ENCODE results near the gene MPG.
A peak's percentile ranks its signal among the peaks of the same experiment; 100 is the strongest.

The MPG gene

DNA sequence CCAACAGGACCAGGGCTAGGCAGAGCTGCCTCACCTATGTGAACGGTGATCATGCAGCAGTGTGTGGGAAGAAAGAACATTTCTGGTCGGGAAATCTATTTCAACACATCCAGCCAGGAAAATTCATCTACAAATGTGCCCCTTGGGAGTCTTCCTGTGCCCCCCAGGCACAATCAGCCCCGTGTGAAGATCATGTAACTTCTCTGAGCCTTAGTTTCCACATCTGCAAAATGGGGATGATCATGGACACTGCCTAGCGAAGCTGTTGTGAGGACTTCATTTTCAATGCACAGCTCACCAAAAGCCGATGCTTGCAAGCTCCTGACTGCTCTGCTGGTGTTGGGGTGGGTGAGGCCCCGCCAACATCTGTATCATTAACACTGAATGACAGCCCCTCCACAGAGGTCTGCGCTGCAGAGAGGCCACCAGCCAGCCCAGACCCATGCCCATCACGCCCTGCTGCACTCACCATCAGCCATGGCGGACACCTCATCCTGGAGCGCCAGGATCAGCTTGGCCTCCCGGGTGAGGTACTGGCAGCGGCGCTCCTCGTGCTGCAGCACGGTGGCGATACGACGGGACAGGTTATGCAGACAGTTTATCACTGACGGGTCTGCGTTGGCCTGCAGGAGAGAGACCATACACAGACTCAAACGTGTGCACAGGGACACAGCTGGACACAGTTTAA, 34.3 kb downstream of the MPG start:
- no peak overlapping the region for H3K4me3 ChIP-seq (ENCODE audit: low read depth, low read length)
- TF ChIP-seq, protein P1, sequence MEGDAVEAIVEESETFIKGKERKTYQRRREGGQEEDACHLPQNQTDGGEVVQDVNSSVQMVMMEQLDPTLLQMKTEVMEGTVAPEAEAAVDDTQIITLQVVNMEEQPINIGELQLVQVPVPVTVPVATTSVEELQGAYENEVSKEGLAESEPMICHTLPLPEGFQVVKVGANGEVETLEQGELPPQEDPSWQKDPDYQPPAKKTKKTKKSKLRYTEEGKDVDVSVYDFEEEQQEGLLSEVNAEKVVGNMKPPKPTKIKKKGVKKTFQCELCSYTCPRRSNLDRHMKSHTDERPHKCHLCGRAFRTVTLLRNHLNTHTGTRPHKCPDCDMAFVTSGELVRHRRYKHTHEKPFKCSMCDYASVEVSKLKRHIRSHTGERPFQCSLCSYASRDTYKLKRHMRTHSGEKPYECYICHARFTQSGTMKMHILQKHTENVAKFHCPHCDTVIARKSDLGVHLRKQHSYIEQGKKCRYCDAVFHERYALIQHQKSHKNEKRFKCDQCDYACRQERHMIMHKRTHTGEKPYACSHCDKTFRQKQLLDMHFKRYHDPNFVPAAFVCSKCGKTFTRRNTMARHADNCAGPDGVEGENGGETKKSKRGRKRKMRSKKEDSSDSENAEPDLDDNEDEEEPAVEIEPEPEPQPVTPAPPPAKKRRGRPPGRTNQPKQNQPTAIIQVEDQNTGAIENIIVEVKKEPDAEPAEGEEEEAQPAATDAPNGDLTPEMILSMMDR (IDR thresholded peaks at IDR 0.05; ENCODE audit: borderline replicate concordance, insufficient read depth, low read depth, low read length) = no peak

DNA sequence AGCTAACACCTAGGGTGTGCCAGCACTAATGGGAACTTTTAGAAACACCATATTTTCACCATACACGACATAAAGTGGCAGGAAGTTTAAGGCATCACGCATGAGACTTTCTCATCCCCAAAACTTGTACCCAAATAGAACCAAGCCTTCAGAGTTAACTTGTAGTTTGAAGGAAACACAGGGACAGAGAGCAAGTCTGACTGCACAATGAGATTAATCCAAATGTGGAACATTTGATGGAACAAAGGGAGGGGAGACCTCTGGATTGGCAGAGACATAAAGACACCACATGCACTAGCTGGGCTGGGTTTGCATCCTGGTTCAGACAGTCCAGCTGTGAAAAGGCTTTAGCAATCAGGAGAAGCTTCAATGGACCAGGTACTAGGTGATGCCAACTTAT, 36.3 kb downstream of the MPG start:
- H3K4me3 ChIP-seq (ENCODE audit: low read depth, low read length) = no peak overlapping the region

DNA sequence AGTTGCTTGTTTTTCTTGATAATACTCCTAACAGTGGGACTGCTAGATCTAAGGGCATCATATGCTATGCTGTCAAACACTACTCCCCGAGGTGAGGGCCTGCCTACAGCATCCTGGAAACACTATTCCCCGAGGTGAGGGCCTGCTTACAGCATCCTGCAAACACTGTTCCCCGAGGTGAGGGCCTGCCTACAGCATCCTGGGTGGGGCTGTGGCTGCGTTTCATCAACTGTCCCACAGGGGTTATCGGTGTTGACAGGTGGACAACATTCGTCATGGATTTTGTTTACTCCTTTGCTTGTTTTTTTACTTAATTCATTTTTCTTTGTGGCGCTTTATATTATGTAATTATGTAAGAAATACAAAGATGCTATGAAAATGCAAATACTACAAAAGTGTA, 38.0 kb downstream of the MPG start:
- TF ChIP-seq, protein P1 (IDR thresholded peaks at IDR 0.05; ENCODE audit: borderline replicate concordance, insufficient read depth, low read depth, low read length) = no peak
- no peak overlapping the region for H3K4me3 ChIP-seq (ENCODE audit: low read depth, low read length)

More for the DNA sequence above, 36.3 kb downstream of the MPG start:
- TF ChIP-seq, protein P1 (IDR thresholded peaks at IDR 0.05; ENCODE audit: borderline replicate concordance, insufficient read depth, low read depth, low read length) = no peak

DNA sequence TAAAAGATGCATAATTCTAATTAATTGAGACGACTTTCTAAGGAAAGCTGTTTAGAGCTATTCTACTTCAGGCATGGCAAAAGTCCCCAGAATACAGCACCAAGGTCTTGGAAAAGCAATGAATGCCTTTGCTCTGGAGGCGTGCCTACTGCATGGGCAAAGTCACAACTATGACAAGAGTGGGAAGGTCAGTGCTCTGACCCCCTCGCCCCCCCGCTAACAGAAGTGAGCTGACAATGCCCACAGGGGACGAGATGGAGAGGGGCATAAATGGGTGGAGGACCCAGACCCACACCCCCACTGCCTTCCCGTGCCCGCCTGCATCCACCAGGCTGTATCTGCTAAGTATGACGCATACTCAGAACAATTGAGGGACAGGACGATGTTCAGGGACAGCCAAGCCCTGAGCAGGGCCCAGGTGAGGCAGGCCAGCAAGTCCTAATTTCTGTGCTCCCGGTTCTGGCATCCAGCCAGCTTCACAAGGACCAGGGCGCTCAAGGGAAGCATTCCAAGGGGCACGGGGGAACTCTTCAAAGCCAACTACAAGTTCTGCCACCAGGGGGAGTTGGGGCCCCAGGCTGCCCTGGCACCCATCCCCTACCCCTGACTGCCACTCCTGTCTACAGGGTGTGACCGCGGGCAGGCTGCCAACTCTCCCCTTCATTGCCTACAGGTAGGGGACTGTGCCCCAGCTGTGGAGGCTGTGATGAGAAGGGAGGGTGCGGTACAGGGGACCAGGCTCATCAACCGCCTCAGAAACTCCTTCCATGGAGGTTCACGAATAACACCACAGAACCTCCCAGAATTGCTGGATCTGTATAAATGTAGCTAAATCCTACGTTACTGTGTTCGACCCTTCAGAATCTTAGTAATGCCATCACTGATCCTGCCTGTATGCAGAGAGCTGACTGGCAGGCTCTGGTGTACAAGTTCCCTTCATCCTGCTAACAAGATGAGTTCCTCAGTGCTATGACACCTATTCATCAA, 39.6 kb downstream of the MPG start:
- no peak overlapping the region for H3K4me3 ChIP-seq (ENCODE audit: low read depth, low read length)
- TF ChIP-seq, protein P1 (IDR thresholded peaks at IDR 0.05; ENCODE audit: borderline replicate concordance, insufficient read depth, low read depth, low read length) = peak; percentile 84

DNA sequence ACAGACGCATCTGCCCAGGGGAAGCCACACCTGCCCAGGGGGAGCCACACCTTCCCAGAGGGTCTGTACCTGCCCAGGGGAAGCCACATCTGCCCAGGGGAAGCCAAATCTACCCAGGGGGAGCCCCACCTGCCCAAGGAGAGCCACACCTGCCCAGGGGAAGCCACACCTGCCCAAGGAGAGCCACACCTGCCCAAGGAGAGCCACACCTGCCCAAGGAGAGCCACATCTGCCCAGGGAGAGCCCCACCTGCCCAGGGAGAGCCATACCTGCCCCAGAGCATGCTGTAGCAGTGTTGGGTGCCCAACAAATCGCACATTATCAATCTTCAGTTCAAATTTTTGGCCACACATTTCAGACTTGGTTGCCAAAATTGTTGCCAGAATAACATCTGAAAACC, 40.8 kb downstream of the MPG start:
- no peak overlapping the region for H3K4me3 ChIP-seq (ENCODE audit: low read depth, low read length)
- TF ChIP-seq, protein P1 (IDR thresholded peaks at IDR 0.05; ENCODE audit: borderline replicate concordance, insufficient read depth, low read depth, low read length) = no peak

DNA sequence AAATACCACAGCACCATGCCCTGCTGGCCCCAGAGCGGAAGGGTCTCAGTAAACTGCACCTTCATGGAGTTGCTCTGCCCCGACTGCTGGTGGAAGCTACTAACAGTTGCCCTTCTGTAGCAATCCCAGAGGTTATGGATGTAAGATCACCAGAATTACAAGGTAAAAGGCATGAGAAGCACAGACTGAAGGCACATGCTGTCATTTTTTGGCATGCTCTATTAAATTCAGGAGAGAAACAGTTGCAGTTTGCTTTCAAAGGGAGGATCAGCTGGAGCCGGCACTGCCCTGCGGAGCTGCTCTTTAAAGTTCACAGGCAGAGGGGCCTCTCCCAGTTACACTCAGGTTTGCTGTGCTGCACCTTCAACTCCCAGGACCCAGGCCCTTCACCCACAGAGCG, 41.3 kb downstream of the MPG start:
- no peak overlapping the region for H3K4me3 ChIP-seq (ENCODE audit: low read depth, low read length)
- TF ChIP-seq, protein P1 (IDR thresholded peaks at IDR 0.05; ENCODE audit: borderline replicate concordance, insufficient read depth, low read depth, low read length) = no peak
